ACHN (cell line): ENCODE data around the gene GATD1.

ENCODE experiments used
- DNase-seq: peaks from one replicate; pipeline ENCODE4 v3.0.0-alpha.2; 2015
- in situ Hi-C: cut with HindIII; loops from 2 replicates; pipeline ENCODE4 v1.10.0; 2017; ENCODE audit warnings: low sequenced_read_pairs, low pct_ligation_motif_present, low pct_unique_long_range_greater_than_20kb

Gene GATD1

DNA sequence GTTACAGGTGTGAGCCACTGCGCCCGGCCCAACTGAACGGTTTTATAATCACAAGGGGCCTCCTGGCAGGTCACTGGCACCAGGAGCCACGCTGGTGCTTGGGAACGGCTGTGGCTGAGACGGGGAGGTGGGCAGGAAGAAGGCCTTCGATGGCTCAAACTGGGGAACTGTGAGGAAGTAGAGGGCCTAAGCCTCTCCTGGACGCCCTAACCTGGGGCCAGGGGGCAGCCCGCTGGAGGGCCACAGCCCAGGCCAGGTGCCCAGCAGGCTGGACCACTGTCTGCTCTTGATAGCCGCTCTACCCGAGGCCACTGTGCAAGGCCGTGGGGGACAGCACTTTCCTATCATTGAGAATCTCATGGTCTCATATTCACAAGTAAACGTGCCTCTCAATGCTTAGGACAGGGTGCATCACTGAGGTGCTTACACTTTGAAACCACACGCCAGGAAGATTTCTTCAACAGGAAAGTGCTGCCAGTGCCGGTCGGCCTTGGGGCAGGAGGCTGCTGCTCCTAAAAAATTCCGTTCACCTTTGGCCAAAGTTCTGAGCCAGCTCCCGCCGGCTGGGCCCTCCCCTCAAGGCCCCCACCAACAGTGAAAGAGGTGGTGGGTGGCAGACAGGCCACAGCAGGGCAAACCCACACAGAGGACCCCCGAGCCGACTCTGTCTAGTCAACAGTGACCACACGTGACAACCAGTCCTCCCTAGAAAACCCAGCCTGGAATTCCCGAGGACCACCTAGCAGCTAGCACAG, 7.2 kb downstream of the GATD1 start:
- in situ Hi-C loops, result no loop called here

DNA sequence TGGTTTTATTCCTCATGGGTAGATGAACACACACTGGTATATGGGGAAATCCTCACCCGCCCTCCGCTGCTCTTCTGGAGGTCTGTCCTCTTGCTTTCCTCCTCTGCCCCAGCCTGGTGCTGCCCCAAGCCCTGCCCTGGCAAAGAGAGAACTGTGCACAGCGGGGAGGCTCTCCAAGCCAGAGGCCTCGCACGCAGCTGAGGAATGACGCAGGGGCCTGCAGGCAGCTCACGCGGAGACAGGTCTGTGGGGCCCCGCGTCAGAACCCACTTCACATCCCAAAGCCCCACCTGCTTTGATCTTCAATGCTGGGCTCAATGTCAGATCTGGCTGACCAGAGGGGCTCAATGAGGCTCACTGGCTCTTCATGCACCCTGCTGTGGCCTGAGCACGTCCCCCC, 10.0 kb downstream of the GATD1 start:
- in situ Hi-C loops, result no loop called here
- no peak for DNase-seq

More for the DNA sequence above, 7.2 kb downstream of the GATD1 start:
- DNase-seq, result no peak

GRCh38 chr11:766936-767210, 10.4 kb downstream of the GATD1 start:
- in situ Hi-C loops, result no loop called here
- no peak for DNase-seq

GRCh38 chr11:766106-766935, 11.0 kb downstream of the GATD1 start:
- no peak for DNase-seq
- in situ Hi-C loops, result no loop called here

GRCh38 chr11:765802-766091, 11.5 kb downstream of the GATD1 start:
- in situ Hi-C loops, result no loop called here
- DNase-seq, result no peak

- DNase-seq, result peak; percentile 57
- in situ Hi-C loops, result no loop called here
Observed at GRCh38 chr11:765025-765801, 12.1 kb downstream of the GATD1 start.

DNA sequence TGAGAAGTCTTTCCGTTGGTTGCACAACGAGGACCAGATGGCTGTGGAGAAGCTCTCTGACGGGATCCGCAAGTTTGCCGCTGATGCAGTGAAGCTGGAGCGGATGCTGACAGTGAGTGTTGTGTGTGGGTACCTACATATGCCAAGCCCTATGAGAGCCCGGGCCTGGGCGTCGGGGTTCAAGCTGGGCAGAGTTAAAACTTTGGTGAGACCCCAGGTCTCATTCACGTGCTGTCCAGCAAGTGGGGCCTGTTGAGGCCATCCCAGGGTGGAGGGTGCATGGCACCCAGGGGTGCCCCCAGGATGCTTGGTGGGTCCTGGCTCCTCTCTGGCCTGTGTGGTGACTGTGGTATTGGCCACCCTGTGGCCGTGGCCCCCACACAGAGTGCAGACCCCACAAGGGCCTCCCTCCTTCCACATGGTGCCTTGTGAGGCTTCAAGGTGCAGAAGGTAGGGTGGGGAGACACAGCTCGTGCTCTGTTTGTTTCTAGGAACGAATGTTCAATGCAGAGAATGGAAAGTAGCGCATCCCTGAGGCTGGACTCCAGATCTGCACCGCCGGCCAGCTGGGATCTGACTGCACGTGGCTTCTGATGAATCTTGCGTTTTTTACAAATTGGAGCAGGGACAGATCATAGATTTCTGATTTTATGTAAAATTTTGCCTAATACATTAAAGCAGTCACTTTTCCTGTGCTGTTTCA, 12.8 kb downstream of the GATD1 start:
- DNase-seq, result no peak
- in situ Hi-C loops, result no loop called here

- no peak for DNase-seq
- in situ Hi-C loops, result no loop called here
Observed at GRCh38 chr11:763549-764321, 13.6 kb downstream of the GATD1 start.

- in situ Hi-C loops, result no loop called here
- DNase-seq, result no peak
Observed at GRCh38 chr11:763073-763463, 14.2 kb downstream of the GATD1 start.

GRCh38 chr11:762421-763072, 14.7 kb downstream of the GATD1 start:
- in situ Hi-C loops, result no loop called here
- peak; percentile 76 for DNase-seq

- in situ Hi-C loops, result no loop called here
- DNase-seq, result no peak
Observed at GRCh38 chr11:761526-762108, 15.7 kb downstream of the GATD1 start.

DNA sequence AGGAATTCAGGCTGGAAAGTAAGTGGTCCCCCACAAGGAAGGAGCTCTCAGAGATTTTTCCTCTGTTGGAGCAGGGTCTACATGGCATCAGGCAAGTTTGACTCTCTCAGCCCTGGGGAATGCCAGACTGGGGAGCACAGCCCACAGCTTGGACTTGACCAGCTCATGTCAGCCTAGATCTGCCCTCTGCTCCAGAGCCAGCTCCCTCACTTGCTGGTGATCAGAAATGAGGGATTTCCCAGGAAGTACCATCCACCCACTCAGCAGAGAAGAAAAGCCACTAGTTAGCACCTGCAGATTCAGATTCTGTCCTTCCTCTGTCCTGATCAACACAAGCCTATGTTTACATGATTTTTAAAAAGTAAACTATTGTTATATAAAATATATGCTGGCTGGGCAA, 17.1 kb downstream of the GATD1 start:
- in situ Hi-C loops, result no loop called here
- DNase-seq, result no peak

DNA sequence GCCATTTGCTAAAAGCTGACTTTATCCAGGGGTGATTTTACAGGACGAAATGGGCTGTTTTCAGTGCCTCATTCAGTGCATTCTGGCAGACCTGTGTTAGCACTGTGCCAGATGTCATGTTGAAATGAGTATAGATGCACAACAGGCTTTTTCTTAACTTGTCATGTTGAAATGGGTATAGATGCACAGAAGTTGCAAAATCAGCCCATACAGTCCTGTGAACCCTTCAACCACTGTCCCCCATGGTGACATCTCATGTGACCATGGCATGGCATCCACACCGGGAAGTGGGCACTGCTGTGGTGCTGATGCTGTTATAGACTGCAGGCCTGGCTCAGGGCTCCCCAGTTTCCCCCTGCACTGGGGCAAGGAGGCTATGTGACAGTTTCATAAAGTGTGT, 27.6 kb downstream of the GATD1 start:
- in situ Hi-C loops, result no loop called here
- DNase-seq, result no peak

DNA sequence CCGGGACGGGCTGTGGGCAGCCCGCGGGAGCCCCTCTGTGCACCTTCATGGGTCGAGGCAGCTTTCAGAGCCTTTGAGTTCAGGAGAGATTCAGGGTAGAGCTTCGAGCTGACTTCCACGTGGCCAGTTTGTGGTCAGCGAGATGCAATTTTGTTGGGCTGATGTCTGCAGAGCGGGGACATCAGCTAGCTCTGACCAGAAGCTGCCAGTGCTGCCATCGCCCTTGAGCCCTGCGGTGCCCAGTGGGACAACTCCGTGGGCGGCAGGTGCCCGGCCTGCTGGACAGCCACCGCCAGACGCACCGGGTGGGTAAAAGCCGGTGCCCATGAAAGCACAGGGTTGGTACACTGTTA, 29.3 kb downstream of the GATD1 start:
- DNase-seq, result no peak
- in situ Hi-C loops, result no loop called here

GRCh38 chr11:747158-748006, 29.9 kb downstream of the GATD1 start, which contains the start of gene TALDO1:
TSS of gene TALDO1 (plus strand) at chr11:747464. CDS start at chr11:747482, 18 bp downstream.
- in situ Hi-C loops, result no loop called here
- DNase-seq, result peak; percentile 85

GRCh38 chr11:746289-747157, 30.8 kb downstream of the GATD1 start:
- in situ Hi-C loops, result no loop called here
- DNase-seq, result no peak
